Gastroesophageal sphincter (tissue), 3 donors: ENCODE data around the gene SLC66A1.

Experiments
- CTCF ChIP-seq, 4 experiments: fragments of 200-600 bp in 2 of 4; fragments of 450-650 bp in 2 of 4; sonication (generic) in 1 of 4; IDR thresholded peaks; one replicate each; pipeline ENCODE4 v1.5.1; 2017 to 2019; ENCODE audit warnings: antibody characterized with exemption in 4 of 4, mild to moderate bottlenecking in 2 of 4, moderate library complexity in 2 of 4
- POLR2A ChIP-seq, 2 donors: fragments of 450-650 bp; IDR thresholded peaks; one replicate each; pipeline ENCODE4 v1.6.1; 2017; ENCODE audit warnings: antibody characterized with exemption in 2 of 2, mild to moderate bottlenecking in 2 of 2, moderate library complexity in 1 of 2

GRCh38 chr1:19308509-19308907 is 3.6 kb upstream of the SLC66A1 start:
- TF ChIP-seq CTCF (IDR thresholded peaks at IDR 0.05) (no peak), POLR2A (IDR thresholded peaks at IDR 0.05) (no peak)
